ENCODE results near the gene NR3C1. TPM values are rescaled to one million over a fixed set of nuclear protein-coding genes. Genes with fewer than 3 reads are reported as not detected.

Gene NR3C1
- total RNA-seq, 2 donors from 2014 or later = 30.3 to 38.9 TPM

DNA sequence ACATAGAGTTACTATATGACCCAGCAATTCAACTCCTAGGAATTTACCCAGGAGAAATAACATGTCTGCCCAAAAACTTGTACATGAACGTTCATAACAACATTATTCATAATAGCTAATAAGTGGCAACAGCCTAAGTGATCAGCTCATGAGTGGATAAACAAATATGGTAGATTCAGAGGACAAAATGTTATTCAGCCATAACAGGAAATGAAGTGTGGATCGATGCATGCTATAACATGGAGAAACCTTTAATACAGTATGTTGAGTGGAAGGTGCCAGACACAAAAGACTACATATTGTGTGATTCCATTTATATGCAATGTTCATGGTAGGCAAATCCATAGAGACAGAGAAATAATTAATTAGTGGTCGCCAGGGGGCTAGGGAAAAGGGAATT is 22.3 kb upstream of the NR3C1 start:
- no peaks in the 10 kb centered on the region for H3K36me3 ChIP-seq
- no peaks in the 10 kb centered on the region for H3K9me3 ChIP-seq
- H3K27ac ChIP-seq = no peak overlapping the region
- TF ChIP-seq, protein P1, sequence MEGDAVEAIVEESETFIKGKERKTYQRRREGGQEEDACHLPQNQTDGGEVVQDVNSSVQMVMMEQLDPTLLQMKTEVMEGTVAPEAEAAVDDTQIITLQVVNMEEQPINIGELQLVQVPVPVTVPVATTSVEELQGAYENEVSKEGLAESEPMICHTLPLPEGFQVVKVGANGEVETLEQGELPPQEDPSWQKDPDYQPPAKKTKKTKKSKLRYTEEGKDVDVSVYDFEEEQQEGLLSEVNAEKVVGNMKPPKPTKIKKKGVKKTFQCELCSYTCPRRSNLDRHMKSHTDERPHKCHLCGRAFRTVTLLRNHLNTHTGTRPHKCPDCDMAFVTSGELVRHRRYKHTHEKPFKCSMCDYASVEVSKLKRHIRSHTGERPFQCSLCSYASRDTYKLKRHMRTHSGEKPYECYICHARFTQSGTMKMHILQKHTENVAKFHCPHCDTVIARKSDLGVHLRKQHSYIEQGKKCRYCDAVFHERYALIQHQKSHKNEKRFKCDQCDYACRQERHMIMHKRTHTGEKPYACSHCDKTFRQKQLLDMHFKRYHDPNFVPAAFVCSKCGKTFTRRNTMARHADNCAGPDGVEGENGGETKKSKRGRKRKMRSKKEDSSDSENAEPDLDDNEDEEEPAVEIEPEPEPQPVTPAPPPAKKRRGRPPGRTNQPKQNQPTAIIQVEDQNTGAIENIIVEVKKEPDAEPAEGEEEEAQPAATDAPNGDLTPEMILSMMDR (IDR thresholded peaks at IDR 0.05) = no peak
- H3K4me3 ChIP-seq = no peak overlapping the region
- DNase-seq (ENCODE audit: low spot score) = no peak
- H3K27me3 ChIP-seq = no peaks in the 10 kb centered on the region
- no peaks in the 10 kb centered on the region for H3K4me1 ChIP-seq

DNA sequence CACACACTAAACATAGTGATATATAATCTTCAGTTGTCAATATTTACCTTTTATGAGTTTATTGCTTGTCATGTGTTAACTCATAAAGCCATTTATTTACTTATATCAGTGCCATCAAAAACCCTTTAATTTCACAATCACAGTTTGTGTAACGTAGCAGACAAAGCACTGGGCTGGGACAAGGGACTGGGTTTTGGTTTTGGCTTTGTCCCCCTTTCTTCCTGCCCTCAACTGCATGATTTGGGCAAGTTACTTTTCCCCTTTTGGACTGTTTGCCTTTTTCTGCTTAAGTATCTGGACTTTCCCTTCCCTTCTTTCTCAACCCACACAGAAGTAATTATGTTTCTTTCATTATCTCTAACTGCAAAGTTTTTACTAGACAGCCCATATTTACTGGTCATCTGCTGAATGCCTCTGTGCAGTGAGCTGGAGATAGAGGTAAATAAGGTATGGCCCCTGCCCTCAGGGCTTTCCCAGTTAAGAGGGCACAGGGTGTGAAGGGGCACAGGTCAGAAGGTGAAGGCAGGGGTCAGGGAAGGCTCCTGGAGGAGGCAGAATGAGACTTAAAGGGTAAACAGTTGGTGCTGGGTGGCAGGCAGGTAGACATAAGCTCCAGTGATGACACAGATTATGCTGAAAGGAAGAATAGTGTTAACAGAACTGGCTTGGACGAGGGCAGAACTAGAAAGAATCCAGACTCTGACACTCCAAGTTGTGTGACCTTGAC is 14.8 kb upstream of the NR3C1 start:
- no peak overlapping the region for H3K27ac ChIP-seq
- H3K4me3 ChIP-seq = no peak overlapping the region
- no peaks in the 10 kb centered on the region for H3K9me3 ChIP-seq
- H3K4me1 ChIP-seq = peaks cover 0 to 10% of the 10 kb centered on the region in 2 donors
- TF ChIP-seq, protein P1 (IDR thresholded peaks at IDR 0.05) = no peak
- no peaks in the 10 kb centered on the region for H3K36me3 ChIP-seq
- no peaks in the 10 kb centered on the region for H3K27me3 ChIP-seq
- no peak for DNase-seq (ENCODE audit: low spot score)

DNA sequence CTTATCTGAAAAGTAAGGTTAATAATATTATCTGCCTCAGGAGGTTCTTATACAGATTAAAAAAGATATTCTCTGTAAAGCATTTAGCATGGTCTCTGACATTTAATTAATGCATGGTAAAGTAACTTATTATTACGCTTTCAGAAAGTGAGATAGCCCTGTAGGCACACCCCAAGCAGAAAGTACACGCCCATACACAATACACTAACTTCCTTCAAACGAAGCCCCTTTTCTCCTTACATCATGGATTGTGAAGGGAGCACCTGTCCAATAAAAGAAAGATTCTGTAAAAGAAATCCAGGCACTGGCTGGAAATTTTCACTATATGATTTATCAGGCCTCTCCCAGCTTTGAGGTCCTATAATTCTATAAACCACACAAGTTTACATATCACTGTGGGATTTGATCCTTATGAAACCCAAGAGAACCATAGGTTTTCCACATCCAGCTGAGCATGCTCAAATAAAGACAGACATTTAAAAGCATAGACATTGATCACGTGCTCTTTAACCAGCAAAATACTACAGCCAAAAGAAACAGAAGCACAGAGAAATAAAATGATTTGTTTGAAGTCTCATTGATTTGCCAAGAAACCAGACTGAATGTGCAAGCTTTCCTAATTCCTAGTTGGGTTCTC is 14.1 kb upstream of the NR3C1 start:
- Histone ChIP-seq H3K27me3 (no peaks in the 10 kb centered on the region), H3K27ac (no peak overlapping the region), H3K36me3 (no peaks in the 10 kb centered on the region), H3K4me3 (no peak overlapping the region), H3K4me1 (peaks cover 0 to 10% of the 10 kb centered on the region in 2 donors), H3K9me3 (no peaks in the 10 kb centered on the region)
- no peak for DNase-seq (ENCODE audit: low spot score)
- TF ChIP-seq, protein P1 (IDR thresholded peaks at IDR 0.05) = no peak

DNA sequence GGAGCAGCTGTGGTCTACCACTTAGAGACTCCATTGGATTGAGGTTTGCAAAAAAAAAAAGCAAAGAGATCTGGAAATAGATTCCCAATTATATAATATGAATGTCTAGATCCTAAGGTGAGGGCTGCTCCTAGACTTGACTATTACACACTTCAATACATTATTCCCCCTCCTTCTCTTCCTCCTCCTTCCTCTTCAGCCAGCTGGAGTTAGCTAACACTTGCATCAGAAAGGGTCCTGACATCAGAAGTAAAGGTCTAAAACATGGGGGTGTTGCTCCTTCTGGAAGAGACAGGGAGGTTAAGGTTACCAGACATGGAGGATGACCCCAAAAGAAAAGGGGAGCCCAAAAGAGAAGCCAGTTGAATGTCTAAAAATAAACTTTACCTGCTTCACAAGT is 12.9 kb upstream of the NR3C1 start:
- H3K27ac ChIP-seq = no peak overlapping the region
- H3K36me3 ChIP-seq = no peaks in the 10 kb centered on the region
- no peak for DNase-seq (ENCODE audit: low spot score)
- TF ChIP-seq, protein P1 (IDR thresholded peaks at IDR 0.05) = no peak
- H3K4me3 ChIP-seq = no peak overlapping the region
- no peaks in the 10 kb centered on the region for H3K9me3 ChIP-seq
- no peaks in the 10 kb centered on the region for H3K27me3 ChIP-seq
- H3K4me1 ChIP-seq = peaks cover 0 to 10% of the 10 kb centered on the region in 2 donors

DNA sequence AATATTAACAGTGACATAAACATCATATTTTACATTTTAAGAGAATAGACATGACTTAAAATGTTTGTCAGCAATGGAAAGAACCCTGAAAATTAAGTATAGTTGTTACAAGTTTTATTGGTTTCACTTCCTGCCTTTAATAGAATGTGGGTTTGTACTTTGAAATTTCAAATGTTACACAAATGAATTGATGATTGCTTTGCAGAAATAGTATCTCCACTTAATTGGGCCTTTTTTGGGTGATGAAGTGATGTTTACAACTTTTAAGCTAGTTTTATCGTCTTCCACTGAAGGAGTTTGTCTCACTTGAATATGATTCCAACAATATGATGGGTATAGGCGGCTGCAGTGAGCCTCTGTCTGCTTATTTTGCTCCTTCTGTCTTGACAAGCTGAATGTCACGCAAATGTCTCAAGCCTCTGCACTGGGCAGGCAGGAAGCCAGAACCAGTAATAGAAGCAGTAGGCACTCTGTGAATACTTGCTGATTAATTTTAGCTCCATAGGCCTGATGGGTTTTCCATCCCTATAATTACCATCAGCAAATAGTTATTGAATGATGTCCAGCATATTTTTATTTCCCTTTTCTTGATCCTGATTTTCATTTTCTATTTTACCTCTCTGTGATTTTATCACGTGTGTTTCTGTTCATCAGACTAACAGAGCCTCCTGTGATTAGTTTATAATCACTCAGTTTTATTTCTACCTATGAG is 10.6 kb upstream of the NR3C1 start:
- Histone ChIP-seq H3K27me3 (no peaks in the 10 kb centered on the region), H3K4me1 (peaks cover 0 to 10% of the 10 kb centered on the region in 2 donors), H3K27ac (peak overlapping the region in 1 of 2 donors; percentile 1), H3K36me3 (no peaks in the 10 kb centered on the region), H3K9me3 (no peaks in the 10 kb centered on the region), H3K4me3 (no peak overlapping the region)
- TF ChIP-seq, protein P1 (IDR thresholded peaks at IDR 0.05) = no peak
- no peak for DNase-seq (ENCODE audit: low spot score)
